Left renal cortex interstitium (tissue), 4 donors: ENCODE data around the gene RYR1. TPM values are rescaled to one million over a fixed set of nuclear protein-coding genes. Genes with fewer than 3 reads are reported as not detected.
"Not testable (repeated sequence)": the region's sequence is repeated elsewhere in the genome, so short reads cannot be mapped to it uniquely, and the experiment has no call there.

Experiments
- DNase-seq, 4 donors: peaks; one replicate each; pipeline ENCODE4 v3.0.0-alpha.2; 2013; ENCODE audit warnings: low read depth in 4 of 4, low spot score in 2 of 4, missing footprints in 1 of 4
- polyA plus RNA-seq, 4 donors: library from polyadenylated mRNA; unstranded; fragments of 120-200 nt; gene quantifications; one replicate each; pipeline ENCODE4 v1.2.1, GENCODE V29; 2013; ENCODE audit not compliant: insufficient read length in 4 of 4

RYR1 gene
- polyA plus RNA-seq, 4 donors = 4.2 to 7.2 (median 5.1) TPM

GRCh38 chr19:38484747-38485146, 51.3 kb downstream of the RYR1 start:
- DNase-seq = no peak

- DNase-seq = no peak
These were observed 52.2 kb downstream of the RYR1 start for GRCh38 chr19:38485541-38486285.

GRCh38 chr19:38486731-38487336, 53.3 kb downstream of the RYR1 start:
- no peak for DNase-seq

GRCh38 chr19:38488096-38488495, 54.6 kb downstream of the RYR1 start:
- DNase-seq = no peak

GRCh38 chr19:38488776-38489481, 55.4 kb downstream of the RYR1 start:
- no peak for DNase-seq

- DNase-seq = no peak
These were observed 57.4 kb downstream of the RYR1 start for GRCh38 chr19:38490861-38491260.

- no peak for DNase-seq
These were observed 58.8 kb downstream of the RYR1 start for GRCh38 chr19:38492181-38492813.

- no peak for DNase-seq
These were observed 60.9 kb downstream of the RYR1 start for GRCh38 chr19:38494379-38494778.

- not testable (repeated sequence) for DNase-seq
These were observed 61.9 kb downstream of the RYR1 start for GRCh38 chr19:38495375-38495774.

- DNase-seq = no peak
These were observed 62.6 kb downstream of the RYR1 start for GRCh38 chr19:38496116-38496515.

GRCh38 chr19:38496603-38497487, 63.4 kb downstream of the RYR1 start:
- DNase-seq = no peak

- no peak for DNase-seq
These were observed 64.4 kb downstream of the RYR1 start for GRCh38 chr19:38497907-38498306.

- DNase-seq = no peak
These were observed 66.0 kb downstream of the RYR1 start for GRCh38 chr19:38499532-38499931.

GRCh38 chr19:38500450-38500849, 67.0 kb downstream of the RYR1 start:
- DNase-seq = no peak

- no peak for DNase-seq
These were observed 69.1 kb downstream of the RYR1 start for GRCh38 chr19:38502410-38503076.

GRCh38 chr19:38503077-38503410, 69.6 kb downstream of the RYR1 start:
- DNase-seq = no peak

GRCh38 chr19:38505958-38506357, 72.5 kb downstream of the RYR1 start:
- no peak for DNase-seq

- no peak for DNase-seq
These were observed 72.9 kb downstream of the RYR1 start for GRCh38 chr19:38506375-38506722.

GRCh38 chr19:38506723-38507550, 73.4 kb downstream of the RYR1 start:
- DNase-seq = peak in 2 of 4 donors; percentile 24
